H4 (cell line): Measurements from ENCODE around the gene MPIG6B. TPM values are rescaled to one million over a fixed set of nuclear protein-coding genes. Genes with fewer than 3 reads are reported as not detected.
"Not testable (repeated sequence)": the region's sequence is repeated elsewhere in the genome, so short reads cannot be mapped to it uniquely, and the experiment has no call there.

Experiments used
- DNase-seq: peaks from one replicate; pipeline ENCODE4 v3.0.0-alpha.2; 2015; ENCODE audit warnings: low spot score
- total RNA-seq: library from RNA; depleted of rRNA; stranded (reverse); fragments of >200 nt; shearing (Covaris generic); gene quantifications from 2 replicates; pipeline ENCODE4 v1.2.3, GENCODE V29; 2014

Gene MPIG6B
- total RNA-seq, 1 experiment from 2014 or later = not detected

DNA sequence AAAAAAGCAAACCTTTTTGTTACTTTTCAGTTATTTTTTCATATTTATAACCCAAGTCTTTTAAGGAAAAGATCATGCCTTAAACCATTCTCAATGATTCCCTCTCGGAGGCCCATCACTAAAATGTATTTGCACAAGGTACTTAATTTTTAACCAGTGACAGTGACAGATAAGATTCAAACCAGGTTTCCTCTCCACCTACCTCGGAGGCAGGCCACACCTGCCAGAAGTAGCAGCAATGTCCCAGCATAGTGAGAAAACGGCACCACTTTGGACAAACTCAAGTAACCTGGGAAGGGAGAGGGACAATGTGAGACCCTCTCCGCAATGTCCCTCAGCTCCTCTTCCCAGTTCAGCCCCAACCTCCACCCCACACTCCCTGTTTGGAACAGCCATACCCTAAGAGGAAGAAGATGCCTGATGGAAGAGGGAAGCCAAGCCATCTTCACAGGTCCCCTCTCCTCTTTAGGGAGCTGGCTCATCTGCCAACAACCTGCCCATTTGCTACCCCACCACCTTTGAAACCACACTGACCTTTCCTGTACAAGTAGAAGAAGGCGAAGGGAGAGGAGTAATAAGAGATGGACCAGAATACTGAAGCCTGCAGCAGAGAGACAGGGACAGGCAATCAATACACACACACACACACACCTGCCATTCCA lies 22.3 kb upstream of the MPIG6B start:
- DNase-seq = no peak

DNA sequence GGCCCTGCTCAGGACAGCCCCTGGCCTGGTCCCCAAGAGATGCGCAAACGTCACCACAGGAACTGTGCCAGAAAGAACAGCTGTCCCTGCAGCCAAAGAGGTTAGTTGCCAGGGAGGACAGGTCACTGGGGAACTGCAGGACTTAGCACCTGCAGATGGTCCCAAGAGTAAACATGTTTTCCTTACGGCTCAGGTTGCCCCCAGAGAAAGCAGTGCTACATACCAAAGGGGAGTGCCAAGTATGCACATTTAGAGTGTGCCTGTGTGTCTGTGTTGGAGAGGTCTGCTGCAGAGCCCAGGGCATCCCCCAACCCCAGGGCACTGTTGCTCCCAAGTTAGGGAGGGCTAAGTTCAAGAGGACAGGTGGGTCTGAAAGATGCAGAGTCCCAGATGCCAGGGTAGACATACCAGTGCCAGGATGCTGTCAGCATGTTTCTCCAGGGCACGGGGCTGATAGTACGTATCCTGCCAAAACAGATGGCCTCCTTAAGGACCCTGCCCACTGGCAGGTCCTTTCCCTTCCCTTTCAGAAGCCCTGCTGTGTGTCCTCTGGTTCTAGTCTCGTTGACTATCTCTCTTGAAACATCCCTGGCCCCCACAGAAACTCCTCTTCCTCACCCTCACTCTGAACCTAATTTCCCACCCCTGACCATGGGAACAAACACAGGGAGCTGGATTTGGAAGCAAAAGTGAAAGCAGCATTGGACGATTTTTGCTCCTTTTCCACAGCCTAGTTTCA lies 21.3 kb upstream of the MPIG6B start:
- no peak for DNase-seq

DNA sequence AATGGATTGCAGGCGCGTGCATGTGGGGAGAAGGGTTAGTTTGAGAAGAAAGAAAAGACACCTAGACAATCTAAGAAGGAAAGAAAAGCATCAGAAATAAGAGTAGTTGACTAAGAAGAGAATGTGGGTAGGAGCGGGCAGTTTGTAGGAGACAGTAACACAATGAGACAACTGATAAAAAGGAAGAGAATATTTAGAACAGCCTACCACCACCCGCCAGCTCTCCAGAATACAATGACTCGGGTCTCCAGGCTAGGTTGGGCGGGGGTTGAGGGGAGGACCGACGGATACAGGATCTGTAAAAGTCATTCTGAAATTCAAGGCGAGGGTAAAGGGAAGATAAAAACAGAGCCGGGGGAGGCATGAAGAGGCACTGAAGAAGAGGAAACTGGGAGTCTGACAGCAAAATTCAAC lies 20.8 kb upstream of the MPIG6B start:
- DNase-seq = no peak

DNA sequence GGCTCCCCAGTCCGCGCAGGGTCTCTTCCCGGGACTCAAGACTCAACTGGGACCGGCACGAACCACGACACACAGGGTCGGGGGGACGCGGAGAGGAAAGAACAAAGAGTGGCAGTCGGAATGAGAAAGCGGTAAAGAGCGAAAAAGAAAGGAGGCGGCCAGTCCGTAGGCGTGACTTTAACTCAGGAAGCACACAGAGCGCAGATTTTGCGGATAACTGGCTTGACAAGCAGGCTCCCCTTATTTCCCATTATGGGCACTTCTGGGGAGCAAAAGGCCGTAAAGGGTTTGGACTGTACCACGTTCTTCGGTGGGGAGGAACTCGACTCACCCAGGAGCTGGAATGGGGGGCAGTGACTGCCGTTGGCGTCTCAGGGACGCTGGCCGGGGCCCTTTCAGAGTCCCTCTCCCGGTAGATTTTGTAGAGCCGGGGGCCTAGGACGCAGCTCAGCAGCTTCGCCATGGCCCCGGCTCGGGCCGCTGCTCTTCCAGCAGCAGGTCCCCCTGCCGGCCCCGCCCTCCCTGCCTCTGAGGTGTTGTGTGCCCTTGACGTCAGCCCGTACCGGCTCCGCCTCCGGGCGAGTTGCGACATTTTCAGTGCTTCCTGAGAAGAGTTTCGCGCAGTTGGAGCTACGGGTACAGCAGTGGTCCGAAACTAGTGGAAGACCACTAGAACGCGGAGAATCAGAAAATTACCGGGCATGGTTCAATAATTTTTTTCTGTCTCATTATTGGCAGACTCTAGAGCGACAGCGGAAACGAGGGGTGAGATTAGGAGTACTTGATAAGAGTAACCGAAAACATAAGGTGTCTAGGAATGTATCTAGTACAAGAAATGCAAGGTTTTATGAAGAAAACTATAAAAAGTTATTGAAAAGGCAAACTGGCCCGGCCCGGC lies 20.1 kb upstream of the MPIG6B start, which contains the start of gene ABHD16A:
Gene ABHD16A, minus strand, starts transcription at position 506 of the 898 bp plus-strand sequence. Its CDS starts 43 bp downstream, at position 463.
- DNase-seq = peak; percentile 98

DNA sequence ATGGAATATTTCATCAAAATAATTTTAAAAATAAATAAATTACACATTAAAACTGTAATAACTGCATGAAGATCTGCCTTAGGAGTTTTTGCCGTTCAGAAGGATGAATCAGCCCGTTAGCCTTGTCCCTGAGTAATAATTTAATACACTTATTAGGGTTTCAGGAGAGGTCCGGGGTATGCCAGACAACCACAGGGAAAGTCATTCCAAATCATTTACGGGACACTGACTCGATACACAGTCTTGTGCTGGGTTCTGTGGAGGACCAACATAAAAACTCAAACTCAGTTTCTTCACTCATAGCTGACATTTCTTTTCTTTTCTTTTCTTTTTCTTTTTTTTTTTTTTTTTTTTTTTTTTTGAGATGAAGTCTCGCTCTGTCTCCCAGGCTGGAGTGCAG lies 17.2 kb upstream of the MPIG6B start:
- DNase-seq = no peak

DNA sequence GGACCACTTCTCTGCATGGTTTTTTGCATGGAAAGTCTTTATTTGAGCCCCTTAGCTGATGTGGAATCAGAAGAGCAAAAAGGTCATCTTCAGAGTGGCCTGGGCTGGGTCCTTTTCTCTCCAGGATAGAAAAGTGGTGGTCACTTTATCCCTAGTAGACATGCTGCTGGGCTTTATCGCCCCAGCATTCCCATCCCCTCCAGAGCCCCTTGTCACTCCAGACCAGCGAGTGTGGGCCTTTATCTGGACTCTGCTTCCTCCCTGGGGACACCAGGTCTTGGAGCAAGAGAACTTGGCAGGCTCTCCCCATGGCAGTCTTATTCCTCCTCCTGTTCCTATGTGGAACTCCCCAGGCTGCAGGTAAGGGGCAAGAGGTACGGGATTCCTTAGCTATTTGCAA lies 16.6 kb upstream of the MPIG6B start, which contains the start of gene LY6G6F:
Gene LY6G6F, plus strand, starts transcription at position 268 of the 400 bp plus-strand sequence. Its CDS starts 41 bp downstream, at position 309.
- no peak for DNase-seq

DNA sequence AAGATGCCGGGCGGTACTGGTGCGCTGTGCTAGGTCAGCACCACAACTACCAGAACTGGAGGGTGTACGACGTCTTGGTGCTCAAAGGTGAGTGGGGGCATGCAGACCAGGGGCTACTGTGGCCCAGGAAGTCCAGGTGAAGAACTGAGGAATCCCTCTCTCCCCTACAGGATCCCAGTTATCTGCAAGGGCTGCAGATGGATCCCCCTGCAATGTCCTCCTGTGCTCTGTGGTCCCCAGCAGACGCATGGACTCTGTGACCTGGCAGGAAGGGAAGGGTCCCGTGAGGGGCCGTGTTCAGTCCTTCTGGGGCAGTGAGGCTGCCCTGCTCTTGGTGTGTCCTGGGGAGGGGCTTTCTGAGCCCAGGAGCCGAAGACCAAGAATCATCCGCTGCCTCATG lies 15.5 kb upstream of the MPIG6B start:
- DNase-seq = no peak

DNA sequence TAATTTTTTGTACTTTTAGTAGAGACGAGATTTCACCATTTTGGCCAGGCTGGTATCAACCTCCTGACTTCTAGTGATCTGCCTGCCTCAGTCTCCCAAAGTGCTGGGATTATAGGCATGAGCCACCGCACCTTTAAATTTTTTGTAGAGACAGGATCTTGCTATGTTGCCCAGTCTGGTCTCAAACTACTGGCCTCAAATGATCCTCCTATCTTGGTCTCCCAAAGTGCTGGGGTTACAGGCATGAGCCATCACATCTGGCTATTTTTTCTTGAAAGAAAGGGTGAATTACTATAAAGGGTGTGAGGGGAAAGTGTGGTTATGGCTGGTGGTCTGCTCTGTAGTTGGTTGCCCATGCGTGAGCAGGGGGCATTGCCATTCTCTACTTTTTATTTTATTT lies 14.9 kb upstream of the MPIG6B start:
- no peak for DNase-seq

DNA sequence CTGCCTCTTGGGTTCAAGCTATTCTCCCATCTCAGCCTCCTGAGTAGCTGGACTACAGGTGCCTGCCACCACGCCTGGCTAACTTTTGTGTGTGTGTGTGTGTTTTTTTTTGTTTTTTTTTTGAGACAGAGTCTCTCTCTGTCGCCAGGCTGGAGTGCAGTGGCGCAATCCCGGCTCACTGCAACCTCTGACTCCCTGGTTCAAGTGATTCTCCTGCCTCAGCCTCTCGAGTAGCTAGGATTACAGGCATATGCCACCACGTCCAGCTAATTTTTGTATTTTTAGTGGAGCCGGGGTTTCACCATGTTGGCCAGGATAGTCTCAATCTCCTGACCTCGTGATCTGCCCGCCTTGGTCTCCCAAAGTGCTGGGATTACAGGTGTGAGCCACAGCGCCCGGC lies 14.0 kb upstream of the MPIG6B start:
- DNase-seq = not testable (repeated sequence)

DNA sequence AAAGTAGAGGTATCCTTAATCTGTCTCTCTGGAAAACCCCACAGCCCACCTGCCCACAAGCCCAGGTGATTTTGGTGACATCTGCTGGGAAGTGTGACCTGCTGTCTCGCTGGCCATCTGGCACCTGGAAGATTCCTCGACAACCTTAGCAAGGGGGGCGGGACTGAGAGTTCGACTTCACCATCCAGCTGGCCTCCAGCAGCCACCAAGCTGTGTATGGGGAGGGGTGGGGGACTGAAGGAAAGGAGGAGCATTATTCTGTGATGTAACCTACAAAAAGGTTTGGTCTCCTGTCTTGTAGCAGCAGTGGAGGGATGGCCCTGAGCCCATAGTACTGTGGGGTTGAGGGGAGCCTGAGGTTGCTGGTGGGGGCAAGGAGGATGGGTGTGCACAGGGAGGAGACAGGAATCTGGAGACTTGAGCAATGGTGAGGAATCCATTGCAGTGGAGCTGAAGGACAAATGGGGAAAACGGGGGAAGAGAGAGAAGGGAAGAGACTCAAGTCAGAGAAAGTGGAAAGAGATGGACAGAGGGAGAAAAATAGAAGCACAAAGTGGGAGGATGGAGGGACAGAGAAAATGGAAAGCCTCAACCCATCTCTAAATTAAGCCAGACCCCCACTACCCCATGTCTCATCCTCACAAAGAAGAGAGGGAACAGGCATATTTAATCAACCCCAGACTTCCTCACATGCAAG lies 12.5 kb upstream of the MPIG6B start:
- no peak for DNase-seq

DNA sequence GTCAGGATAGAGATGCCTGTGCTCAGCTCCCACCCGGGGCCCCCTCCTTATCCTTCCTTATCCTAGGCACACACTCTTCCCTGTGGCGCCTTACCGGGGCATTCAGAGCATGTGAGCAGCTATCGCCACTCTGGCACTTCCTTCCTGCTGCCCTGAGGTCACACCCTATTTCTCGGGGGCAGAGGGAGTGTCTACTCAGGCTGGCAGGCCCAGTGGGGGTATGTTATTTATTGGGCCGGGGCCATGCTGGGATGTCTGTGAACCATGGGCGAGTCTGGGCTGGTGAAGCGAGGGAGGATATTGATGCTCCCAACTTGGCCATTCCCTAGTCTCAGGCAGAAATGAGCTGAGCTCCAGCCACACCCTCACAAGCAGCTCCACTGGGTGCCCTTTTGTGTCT lies 11.9 kb upstream of the MPIG6B start:
- DNase-seq = no peak

DNA sequence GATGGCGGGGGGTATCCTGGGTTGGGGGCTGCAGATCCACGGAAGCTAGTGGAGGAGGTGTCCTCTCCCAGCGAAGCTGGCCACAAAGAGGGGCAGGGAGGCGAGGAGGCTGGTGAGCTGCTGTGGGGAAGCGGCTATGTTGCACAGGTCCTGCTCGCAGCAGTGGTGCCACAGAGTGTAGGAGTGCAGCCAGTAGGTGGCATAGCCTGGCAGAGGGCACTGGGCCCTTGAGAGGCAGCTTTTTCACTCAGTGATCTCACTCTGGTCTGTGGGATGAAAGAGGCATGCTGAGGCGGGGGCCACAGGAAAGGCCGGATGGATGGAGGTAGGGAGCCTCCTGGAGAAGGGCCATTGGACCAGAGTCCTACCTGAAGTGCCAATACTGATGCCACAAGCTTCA lies 10.9 kb upstream of the MPIG6B start:
- no peak for DNase-seq

DNA sequence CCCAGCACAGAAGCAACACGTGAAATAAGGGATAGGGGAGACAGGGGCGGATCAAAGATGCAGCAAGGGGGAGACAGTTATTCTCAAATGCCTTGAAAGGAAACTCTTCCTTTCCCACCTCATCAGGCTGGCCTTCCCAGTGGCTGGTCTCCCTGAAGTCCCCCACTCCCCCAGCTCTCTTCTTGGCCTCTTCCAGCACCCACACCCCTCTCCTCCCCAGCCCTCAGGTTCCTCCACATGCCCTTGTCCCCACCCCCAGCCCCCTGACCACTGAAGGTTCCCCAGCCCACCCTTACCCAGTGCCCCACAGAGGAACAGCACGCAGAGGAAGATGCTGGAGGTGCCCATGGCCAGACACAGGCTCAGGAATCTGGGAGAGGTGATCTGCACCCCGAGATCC lies 9.7 kb upstream of the MPIG6B start:
- DNase-seq = no peak

DNA sequence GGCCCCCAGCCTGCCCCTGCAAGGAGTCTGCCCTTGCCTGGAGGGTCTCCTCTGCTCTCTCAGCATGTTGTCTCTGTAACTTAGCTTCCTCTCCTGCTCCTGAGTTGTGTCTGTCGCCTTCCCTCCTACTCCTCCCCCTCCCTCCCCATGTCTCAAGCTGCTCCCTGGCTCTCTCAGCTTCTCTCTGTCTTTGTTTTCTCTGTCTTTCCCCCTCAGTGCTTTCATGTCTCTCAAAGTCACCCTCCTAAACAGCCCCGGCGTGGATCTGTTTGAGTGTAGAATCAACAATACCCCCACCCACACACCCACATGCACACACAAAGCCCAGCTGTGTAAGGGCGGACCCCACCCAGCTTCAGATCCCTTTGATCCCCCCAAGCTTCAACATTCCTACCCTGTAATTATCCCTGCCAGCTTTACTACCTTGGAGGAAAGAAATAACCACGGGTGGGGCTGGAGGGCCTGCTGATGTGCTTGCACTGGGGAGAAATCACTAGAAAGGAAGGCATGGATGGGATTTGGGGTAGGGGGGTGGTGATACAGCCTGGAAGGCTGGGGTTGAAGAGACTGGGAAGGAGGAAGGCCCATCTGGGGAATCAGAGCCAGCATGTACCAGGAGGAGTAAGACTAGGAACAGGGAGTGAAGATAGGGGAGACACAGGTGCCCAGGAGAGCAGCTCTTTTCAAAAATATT lies 9.0 kb upstream of the MPIG6B start:
- DNase-seq = no peak

DNA sequence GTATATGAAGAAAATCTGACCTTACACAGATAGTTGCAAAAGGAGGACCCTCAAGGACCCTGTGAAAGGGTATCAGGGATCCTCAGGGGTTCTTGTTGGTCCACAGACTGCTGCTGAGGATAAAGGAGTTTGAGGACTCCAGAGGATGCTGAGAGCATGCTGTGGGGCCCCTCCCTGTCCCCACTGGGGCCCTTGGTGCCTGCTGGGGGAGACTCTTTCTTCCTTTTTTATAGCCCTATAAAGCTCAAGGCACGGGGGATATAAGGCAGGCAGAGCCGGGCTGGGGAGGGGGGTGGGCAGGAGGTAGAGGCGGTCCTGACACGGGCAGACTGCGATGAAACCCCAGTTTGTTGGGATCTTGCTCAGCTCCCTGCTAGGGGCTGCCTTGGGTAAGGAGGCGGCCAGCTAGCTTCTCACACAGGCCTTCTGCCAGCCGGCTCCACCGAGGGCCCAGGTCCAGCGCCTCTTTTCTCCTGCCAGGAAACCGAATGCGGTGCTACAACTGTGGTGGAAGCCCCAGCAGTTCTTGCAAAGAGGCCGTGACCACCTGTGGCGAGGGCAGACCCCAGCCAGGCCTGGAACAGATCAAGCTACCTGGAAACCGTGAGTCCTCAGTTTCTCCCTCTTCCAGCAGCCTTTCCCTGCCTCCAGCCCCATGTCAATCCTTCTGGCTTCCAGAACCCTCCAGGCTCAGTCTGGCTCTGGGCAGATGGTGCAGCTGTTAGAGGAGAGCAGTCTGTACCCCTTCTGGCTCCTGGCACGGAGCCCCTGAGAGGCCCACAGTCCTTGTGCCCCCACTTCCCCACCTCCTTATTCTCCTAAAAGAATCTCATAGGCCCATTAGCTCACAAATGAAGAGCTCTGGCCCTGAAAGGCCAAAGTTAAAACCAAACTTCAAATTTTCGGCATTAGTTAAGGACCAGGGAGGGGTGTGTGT lies 7.9 kb upstream of the MPIG6B start, which contains the start of gene LY6G6D:
Gene LY6G6D, plus strand, starts transcription at position 327 of the 937 bp plus-strand sequence. Its CDS starts 8 bp downstream, at position 335.
- no peak for DNase-seq

DNA sequence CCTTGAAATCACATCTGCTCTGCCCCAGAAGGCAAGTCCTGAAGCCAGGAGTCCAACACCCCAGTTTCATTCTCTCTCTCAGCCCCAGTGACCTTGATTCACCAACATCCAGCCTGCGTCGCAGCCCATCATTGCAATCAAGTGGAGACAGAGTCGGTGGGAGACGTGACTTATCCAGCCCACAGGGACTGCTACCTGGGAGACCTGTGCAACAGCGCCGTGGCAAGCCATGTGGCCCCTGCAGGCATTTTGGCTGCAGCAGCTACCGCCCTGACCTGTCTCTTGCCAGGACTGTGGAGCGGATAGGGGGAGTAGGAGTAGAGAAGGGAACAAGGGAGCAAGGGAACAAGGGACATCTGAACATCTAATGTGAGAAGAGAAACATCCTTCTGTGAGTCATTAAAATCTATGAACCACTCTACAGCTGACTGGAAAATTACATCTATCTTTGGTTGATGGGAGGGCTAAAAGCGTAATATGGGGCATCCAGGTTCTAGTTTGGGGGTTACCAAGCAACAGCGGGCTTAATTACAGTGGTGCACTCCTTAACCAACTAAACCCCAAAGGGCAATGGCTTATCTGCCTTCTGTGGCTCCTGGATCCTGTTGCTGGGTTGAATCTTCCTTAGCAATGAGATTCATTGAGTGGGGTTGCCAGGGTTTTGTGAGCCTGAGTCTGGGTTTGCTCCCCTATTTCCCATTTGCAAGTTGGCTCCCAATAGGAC lies 5.5 kb upstream of the MPIG6B start:
- DNase-seq = no peak

DNA sequence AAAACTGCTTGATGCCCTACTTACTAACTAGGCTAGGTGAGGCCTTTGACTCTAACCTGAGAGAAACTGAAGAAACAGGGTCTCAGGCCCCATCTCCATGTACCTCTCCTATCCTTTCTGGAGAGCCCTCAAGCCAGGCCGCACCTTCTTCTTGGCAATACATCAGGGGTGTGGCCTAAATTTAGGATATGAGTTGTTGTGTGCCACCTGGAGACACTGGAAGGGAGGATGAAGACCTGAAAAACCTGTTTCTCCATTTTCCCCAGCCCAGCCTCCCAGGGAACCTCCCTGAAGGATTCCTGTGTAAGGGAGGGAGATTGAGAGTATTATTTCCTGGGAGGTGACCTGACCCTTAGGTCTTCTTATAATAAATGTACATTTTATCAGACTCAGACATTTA lies 4.9 kb upstream of the MPIG6B start:
- DNase-seq = no peak

DNA sequence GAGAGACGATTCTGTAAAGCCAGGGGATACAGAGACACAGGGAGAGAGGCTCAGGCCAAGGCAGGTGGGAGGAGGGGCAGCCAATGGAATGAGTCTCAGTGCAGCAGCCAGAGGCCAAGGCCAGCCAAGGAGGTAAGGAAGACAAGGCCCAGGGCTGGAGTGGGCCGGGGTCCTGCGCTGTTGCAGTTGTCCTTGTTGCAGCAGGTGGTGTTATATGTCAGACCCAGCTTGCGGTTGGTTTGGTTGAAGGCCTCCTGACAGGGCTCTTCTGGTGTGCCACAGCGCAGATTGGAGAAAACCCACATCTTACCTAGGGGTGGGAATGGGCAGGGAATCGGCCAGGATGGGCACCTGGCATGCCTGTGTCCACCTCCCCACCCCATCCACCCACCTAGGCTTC lies 4.2 kb upstream of the MPIG6B start:
- DNase-seq = no peak

DNA sequence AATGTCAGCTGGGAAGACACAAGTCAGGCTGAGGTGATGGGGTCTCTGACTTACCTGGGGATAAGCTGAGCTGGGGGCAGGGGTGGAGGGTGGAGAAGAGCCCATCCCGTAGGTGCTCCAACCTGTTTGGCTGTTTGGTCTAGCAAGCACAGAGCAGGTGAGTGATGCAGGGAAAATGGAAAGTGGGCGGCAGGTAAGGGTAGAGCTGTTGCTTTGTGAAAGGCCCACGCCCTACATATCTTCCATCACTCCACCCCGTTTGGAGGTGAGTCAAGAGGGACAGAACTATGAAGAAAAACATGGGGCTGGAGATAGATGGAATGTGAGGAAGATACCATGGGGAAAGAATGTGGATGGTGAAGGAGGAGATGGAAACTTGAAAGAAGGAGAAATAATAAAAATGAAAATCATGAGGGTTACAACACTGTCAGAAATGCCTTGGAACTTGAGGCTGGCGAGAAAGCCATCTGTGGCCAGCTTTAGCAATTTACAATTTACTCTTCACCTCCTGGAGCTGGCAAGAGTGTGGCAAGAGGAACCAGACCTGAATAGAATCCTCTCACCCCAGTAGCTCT lies 2.9 kb upstream of the MPIG6B start:
- DNase-seq = no peak
